ENCODE data around the gene FMN2. TPM values are rescaled to one million over a fixed set of nuclear protein-coding genes. Genes with fewer than 3 reads are reported as not detected.
"Not testable (repeated sequence)": the region's sequence is repeated elsewhere in the genome, so short reads cannot be mapped to it uniquely, and the experiment has no call there.

FMN2 gene
- total RNA-seq, 1 experiment from 2014 or later = 15.7 TPM

DNA sequence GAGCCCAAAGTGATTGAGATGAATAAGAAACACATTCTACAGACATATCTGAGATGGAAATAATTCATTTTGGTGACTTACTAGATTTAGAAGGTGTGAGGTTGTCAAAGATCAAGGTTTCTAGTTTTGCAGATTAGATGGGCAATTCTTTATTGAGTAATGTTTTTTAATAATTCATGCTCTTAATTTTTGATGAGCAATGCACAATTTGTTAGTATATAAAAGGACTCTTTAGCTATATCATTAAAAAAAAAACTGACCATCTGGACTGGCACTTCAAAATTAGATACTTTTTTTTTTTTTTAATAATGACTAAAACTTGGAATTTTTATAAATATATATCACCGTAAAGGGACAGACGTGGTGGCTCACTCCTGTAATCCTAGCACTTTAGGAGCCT, 63.9 kb downstream of the FMN2 start:
- DNase-seq = no peak
- no peaks in the 10 kb centered on the region for H3K27me3 ChIP-seq

DNA sequence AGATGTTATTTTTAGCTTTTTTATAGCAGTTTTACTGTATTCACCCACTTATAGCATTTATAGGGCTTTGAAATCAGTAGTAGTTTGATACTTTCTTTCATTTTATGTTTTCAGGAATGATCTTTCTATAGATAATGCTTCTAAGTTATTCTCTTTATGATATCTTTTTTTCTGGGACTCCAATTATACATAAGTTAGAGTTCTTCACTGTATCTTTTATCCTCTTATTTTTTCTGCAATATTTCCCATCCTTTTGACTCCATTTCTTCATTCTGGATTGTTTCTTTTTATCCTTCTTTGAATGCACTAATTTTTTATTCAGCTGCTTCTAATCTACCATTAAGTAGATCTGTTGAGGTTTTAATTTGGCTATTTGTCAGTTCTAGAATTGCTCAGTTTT, 73.1 kb downstream of the FMN2 start:
- Histone ChIP-seq H3K9me3 (peaks cover 22% of the 10 kb centered on the region), H3K27me3 (no peaks in the 10 kb centered on the region), H3K36me3 (peaks cover 43% of the 10 kb centered on the region), H3K4me3 (no peak overlapping the region)
- DNase-seq = no peak

More for the DNA sequence above, 63.9 kb downstream of the FMN2 start:
- Histone ChIP-seq H3K4me3 (no peak overlapping the region), H3K36me3 (peaks cover 61% of the 10 kb centered on the region), H3K9me3 (peaks cover 10% of the 10 kb centered on the region)

DNA sequence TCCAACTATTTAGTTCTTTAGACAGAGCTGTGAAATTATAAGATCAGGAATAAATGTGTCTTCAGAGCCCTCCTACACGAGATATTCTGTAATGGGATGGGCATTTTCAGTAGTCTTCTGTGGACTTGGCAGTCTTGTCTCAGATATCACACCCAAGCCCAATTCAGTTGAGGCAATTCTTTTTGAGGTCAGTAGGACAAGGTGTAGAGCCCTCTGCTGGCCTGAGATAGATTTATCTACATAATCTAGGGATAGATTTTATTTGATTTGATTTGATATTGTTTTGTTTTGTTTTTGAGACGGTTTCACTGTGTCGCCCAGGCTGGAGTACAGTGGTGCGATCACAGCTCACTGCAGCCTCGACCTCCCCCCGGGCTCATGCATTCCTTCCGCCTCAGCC, 77.5 kb downstream of the FMN2 start:
- DNase-seq = no peak
- Histone ChIP-seq H3K27me3 (no peaks in the 10 kb centered on the region), H3K36me3 (peaks cover 54% of the 10 kb centered on the region), H3K9me3 (peaks cover 2% of the 10 kb centered on the region), H3K4me3 (no peak overlapping the region)

DNA sequence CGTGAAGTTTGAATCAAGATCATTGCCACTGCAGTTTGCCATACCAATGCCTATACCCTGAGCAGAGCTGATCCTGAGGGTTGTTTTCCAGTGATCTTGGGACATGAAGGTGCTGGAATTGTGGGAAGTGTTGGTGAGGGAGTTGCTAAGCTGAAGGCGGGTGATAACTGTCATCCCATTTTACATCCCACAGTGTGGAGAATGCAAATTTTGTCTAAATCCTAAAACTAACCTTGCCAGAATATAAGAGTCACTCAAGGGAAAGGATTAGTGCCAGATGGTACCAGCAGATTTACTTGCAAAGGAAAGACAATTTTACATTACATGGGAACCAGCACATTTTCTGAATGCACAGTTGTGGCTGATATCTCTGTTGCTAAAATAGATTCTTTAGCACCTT, 78.6 kb downstream of the FMN2 start:
- Histone ChIP-seq H3K36me3 (peaks cover 43% of the 10 kb centered on the region), H3K9me3 (no peaks in the 10 kb centered on the region), H3K4me3 (no peak overlapping the region), H3K27me3 (no peaks in the 10 kb centered on the region)
- no peak for DNase-seq

DNA sequence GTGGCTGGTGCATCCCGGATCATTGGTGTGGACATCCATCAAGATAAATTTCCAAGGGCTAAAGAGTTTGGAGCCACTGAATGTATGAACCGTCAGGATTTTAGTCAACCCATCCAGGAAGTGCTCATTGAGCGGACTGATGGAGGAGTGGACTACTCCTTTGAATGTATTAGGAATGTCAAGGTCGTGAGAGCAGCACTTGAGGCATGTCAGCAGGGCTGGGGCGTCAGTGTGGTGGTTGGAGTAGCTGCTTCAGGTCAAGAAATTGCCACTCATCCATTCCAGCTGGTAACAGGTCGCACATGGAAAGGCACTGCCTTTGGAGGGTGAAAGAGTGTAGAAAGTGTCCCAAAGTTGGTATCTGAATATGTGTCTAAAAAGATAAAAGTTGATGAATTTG, 79.1 kb downstream of the FMN2 start:
- Histone ChIP-seq H3K9me3 (no peaks in the 10 kb centered on the region), H3K27me3 (no peaks in the 10 kb centered on the region), H3K4me3 (no peak overlapping the region), H3K36me3 (peaks cover 39% of the 10 kb centered on the region)
- DNase-seq = no peak

DNA sequence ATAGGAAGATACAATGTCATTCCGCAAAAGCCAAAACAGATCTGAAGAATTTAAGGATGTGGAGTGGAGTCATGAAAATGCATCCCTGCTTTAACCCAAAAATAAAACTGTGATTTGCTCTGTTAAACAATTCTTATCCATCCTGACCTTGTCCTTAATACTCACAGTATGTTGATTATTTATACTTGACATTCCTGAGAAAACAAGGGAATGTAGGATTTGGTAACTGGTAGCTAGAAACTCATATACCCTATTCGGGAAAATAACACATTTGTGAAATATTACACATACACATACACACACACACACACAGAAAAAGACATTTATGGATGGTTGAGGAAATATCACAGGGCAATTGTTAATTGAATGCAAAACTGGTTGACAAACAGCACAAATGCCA, 80.2 kb downstream of the FMN2 start:
- Histone ChIP-seq H3K27me3 (no peaks in the 10 kb centered on the region), H3K36me3 (peaks cover 39% of the 10 kb centered on the region), H3K4me3 (no peak overlapping the region), H3K9me3 (no peaks in the 10 kb centered on the region)
- no peak for DNase-seq

DNA sequence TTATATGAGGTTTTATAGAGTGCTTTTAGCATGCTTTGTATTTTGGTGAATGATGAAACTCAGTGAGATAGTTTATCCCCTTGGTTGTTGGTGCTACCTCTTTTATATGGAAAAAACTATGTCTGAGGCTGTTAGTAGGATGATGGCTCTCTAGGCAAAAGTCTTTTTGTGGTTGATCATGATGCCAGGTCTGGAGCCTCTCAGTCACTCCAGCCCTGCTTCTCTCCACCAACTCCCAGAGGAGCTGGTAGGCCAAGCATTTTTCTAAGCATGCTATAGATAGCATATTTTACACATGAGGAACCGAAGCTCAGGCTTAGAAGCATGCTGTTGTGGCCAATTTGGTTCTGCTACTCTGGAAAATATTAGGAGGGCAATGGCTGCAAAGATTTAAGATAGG, 82.2 kb downstream of the FMN2 start:
- Histone ChIP-seq H3K27me3 (no peaks in the 10 kb centered on the region), H3K9me3 (no peaks in the 10 kb centered on the region), H3K4me3 (no peak overlapping the region), H3K36me3 (peaks cover 38% of the 10 kb centered on the region)
- peak; percentile 4 for DNase-seq

DNA sequence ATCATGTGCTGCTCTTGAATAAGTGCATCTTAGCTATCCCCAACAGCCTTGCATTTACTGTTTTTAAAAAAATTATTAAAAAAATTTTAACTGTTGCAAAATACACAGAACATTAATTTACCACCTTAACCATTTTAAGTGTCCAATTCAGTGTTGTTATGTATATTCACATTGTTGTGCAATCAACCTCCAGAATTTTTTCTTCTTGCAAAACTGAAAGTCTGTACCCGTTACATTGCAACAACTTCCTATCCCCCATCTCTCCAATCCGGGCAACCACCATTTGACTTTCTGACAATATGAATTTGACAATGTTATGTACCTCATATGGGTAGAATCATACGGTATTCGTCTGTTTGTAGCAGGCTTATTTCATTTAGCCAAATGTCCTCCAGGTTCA, 83.1 kb downstream of the FMN2 start:
- DNase-seq = no peak
- peaks cover 47% of the 10 kb centered on the region for H3K36me3 ChIP-seq
- H3K4me3 ChIP-seq = no peak overlapping the region
- no peaks in the 10 kb centered on the region for H3K27me3 ChIP-seq
- no peaks in the 10 kb centered on the region for H3K9me3 ChIP-seq

DNA sequence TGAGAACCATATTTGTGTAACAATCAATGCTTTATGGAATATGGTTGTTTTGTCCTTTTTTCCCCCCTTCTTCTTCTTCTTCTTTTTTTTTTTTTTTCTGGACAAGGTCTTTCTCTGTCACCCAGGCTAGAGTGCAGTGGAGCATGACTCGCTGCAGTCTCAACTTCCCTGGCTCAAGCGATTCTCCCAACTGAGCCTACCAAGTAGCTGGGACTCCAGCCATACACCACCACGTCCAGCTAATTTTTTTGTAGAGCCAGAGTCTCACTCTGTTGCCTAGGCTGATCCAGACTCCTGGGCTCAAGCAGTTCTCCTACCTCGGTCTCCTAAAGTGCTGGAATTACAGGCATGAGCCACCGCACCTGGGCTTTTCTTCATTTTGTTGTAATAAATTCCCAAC, 86.7 kb downstream of the FMN2 start:
- DNase-seq = peak; percentile 73
- no peaks in the 10 kb centered on the region for H3K9me3 ChIP-seq
- no peak overlapping the region for H3K4me3 ChIP-seq
- peaks cover 45% of the 10 kb centered on the region for H3K36me3 ChIP-seq
- no peaks in the 10 kb centered on the region for H3K27me3 ChIP-seq

DNA sequence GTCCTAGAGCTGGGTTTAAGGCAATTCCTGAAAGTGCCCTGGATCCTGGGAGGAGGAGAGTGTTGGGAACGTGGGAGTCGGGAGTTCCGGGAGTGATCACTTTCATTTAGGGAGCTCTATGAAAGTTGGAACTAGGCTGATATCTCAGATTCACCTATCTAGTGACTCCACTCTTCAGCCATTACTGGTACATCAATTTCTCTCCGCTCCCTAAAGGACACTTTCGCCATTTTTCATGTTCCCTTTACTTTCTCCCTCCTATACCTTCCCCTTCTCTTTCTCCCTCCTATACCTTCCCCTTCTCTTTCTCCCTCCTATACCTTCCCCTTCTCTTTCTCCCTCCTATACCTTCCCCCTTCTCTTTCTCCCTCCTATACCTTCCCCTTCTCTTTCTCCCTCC, 93.0 kb downstream of the FMN2 start:
- not testable (repeated sequence) for H3K9me3 ChIP-seq, H3K4me3 ChIP-seq, DNase-seq

DNA sequence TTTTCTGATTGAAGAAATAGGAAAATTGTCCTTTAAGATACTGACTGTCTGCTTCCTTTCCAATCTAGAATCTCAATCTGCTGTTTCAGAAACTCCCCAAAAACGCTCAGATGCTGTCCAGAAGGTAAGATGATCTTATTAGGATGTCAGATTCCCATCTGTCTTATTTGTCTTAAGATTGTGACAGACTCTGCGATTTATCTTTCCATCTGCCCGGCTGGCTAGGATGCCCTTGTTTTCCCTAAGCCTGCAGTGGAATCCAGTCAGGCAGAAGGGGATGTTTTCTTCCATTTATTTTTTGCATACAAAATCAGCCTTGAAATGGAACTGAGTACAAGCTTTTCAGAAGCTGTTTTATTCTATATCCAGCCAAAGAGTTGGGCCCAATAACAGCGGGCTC, 96.5 kb downstream of the FMN2 start:
- Histone ChIP-seq H3K36me3 (peaks cover 35% of the 10 kb centered on the region), H3K27me3 (no peaks in the 10 kb centered on the region), H3K9me3 (no peaks in the 10 kb centered on the region), H3K4me3 (no peak overlapping the region)
- no peak for DNase-seq

More for the DNA sequence above, 93.0 kb downstream of the FMN2 start:
- H3K27me3 ChIP-seq = not testable (repeated sequence)
- H3K36me3 ChIP-seq = peaks cover 47% of the 10 kb centered on the region

DNA sequence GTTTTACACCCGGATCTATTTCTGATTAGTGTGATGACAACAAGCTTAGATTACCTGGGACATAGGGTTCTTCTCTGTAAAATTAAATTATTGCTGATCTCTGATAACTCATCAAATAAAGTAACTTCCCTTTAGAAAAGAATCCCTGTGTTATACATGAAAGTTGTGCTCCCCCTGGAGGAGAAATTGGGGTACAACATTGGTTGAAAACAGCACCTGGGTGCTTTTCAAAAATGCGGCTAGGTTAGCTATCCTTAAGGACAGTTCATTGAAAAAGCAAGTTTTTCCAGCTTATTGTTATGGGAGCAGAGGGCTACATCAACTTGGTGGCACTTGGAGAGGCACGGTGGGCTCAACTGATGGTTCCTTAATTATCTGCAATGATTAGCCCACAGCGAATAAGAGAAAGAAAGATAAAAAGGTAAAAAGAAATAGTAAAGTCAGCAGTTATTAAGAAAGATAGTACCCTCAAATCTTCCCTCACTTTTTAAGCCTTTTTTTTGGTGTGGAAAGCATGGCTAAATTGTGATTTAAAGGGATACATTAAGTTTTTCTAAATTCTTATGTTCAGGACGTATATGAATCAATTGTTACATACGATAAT, 97.8 kb downstream of the FMN2 start:
- Histone ChIP-seq H3K4me3 (no peak overlapping the region), H3K9me3 (no peaks in the 10 kb centered on the region), H3K27me3 (no peaks in the 10 kb centered on the region), H3K36me3 (peaks cover 33% of the 10 kb centered on the region)
- peak; percentile 13 for DNase-seq

DNA sequence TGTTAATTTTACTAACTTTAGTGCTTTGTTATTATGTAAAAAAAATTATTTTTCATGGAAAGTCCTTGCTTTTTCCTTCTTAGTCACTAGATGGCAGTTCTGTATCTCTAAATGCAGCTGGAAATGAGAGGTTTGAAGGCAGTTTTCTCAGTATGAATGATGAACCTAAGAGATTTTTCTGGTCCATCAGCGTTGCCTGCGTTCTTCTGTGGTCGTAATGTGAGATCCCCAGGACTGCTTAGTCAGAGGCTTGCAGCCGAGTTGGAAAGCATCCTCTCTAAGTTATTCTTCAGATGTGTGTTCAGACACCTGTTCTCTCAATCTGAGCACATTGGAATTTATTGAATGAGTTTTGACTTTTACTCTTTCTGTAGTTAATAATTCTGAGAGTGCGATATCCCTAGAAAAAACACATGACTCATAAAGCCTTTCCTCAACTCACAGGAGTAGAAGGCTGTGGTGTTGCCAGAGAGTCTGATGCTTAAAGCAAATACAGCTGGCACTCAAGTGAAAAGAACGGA, 99.3 kb downstream of the FMN2 start:
- H3K4me3 ChIP-seq = no peak overlapping the region
- peaks cover 37% of the 10 kb centered on the region for H3K36me3 ChIP-seq
- DNase-seq = peak; percentile 83
- no peaks in the 10 kb centered on the region for H3K9me3 ChIP-seq
- H3K27me3 ChIP-seq = no peaks in the 10 kb centered on the region

DNA sequence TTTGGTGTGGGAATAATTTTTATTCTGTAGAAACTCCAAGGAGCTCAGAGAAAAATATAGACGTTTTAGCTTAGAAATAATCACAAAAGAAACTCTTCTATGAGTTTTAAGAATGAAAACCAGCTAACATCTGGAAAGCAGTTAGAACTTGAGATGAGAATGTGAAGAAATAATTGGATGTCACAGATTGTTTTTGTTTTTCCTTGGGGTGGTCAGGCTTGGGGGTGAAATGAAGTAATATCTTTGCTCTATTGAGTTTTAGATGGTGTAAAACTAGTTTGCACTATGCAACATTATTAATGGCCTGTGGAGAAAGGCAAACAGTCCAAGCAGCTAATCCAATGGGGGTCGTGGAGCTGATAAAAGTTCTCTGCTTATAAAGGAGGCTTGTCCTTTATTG, 101.2 kb downstream of the FMN2 start:
- H3K27me3 ChIP-seq = no peaks in the 10 kb centered on the region
- DNase-seq = no peak
- H3K4me3 ChIP-seq = no peak overlapping the region
- peaks cover 47% of the 10 kb centered on the region for H3K36me3 ChIP-seq
- H3K9me3 ChIP-seq = no peaks in the 10 kb centered on the region

DNA sequence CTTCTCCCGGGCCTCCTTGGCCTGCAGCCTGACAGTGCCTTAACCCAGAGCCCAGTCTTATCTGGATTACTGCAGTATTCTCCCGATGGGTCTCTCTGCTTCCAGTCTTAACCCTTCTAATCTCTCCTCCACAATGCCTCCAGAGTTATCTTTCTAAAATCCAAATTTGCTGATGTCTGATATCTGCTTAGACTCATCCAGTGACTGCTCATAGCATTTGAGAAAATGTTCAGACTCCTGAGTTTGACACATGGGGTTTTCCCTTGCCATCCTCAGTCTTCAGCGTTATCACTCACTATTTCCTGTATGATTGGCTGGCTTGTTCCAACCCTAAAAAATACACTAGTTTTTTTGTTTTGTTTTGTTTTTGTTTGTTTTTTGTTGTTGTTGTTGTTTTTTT, 102.0 kb downstream of the FMN2 start:
- Histone ChIP-seq H3K27me3 (no peaks in the 10 kb centered on the region), H3K9me3 (no peaks in the 10 kb centered on the region), H3K4me3 (no peak overlapping the region), H3K36me3 (peaks cover 47% of the 10 kb centered on the region)
- DNase-seq = peak; percentile 6

DNA sequence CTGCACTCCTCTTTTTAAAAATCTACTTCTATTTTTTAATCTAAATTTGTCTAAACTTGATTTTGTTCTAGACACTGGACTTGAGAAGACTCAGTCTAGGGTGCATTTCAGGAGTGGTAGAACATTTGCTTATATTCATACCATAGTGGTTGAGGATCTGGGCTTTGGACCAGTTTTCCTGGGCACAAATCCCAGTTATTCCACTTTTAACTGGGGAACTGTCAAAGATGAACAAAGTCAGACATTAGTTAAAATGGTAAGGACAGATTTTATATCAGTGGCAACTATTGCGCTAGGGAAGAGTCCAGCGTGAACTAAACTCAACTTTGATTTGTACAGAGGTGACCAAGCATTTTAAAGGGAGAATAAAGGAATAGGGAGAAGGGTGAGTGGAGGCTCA, 102.4 kb downstream of the FMN2 start:
- Histone ChIP-seq H3K4me3 (no peak overlapping the region), H3K9me3 (no peaks in the 10 kb centered on the region), H3K27me3 (no peaks in the 10 kb centered on the region), H3K36me3 (peaks cover 46% of the 10 kb centered on the region)
- DNase-seq = peak; percentile 76

DNA sequence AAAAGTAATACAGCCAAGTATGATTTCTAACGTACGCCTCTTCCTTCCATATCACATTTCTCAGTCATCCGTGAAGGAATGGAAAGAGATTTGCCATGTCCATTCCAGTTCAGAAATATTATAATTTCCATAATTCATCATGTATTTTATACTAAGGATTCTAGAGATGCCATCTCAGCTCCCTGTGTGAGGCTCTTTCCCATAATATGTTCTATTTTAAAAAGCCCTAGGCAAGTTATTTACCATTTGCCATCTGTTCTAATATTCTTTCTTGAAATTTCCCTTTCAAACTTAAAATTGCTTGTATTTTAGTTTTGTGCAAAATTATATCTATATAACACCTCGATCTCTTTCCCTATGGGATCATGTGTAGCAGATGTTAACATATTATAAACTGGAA, 106.7 kb downstream of the FMN2 start:
- no peaks in the 10 kb centered on the region for H3K9me3 ChIP-seq
- DNase-seq = no peak
- H3K27me3 ChIP-seq = no peaks in the 10 kb centered on the region
- H3K36me3 ChIP-seq = peaks cover 62% of the 10 kb centered on the region
- no peak overlapping the region for H3K4me3 ChIP-seq

DNA sequence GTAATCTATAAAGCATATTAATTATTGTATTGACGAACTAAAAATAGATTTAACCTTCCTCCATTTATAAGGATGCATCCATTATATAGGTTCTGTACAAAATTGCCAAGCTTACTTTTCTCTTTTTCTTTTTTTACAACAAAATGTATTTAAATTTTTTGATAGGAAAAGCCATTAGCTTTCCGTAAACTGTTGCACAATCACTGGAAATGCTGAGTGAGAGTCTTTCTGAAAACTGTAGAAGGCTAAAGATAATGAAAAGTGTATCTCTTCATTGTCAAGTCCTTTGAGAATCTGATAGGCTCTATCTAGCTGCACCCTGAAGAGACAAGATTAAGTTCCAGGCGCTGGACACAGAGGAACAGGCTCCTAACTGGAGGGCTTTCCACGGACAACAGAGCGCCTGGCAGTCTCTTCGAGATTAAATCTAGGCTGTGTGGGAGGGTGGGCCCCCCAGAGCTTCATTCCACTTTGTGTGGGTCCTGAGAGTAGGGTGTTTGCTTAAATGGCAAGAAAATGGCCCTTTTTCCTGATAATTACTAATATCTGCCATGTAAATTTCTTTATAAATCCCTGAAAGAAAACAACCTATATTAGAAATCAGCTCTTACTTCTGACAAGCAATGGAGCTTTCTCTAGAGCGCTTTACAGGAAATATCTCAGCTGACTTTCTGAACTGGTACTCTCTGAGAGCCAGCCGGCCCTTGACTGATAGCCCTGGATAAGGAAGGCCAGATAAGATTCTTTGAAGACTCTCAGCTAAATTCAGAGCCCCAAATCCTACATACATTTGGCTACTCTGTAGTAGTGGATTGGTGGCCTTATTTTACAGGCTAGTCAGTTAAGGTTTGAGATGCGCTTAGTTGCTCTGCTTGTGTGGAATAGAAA, 108.3 kb downstream of the FMN2 start:
- DNase-seq = no peak
- no peaks in the 10 kb centered on the region for H3K9me3 ChIP-seq
- no peak overlapping the region for H3K4me3 ChIP-seq
- H3K27me3 ChIP-seq = no peaks in the 10 kb centered on the region
- peaks cover 67% of the 10 kb centered on the region for H3K36me3 ChIP-seq

Data from MG63 (cell line).